OCI-LY7 (cell line): Measurements from ENCODE around the gene AKR1A1. TPM values are rescaled to one million over a fixed set of nuclear protein-coding genes. Genes with fewer than 3 reads are reported as not detected.

Experiments used
- BruUV-seq: library from RNA; stranded (reverse); fragments of 400-500 nt; replicated peaks from 2 replicates; lab custom pipeline; 2021; lab: Mats Ljungman, UMichigan
- CTCF ChIA-PET: fragments of 300-600 bp; sonication (Branson Sonifier 250); formaldehyde crosslinking; loops from one replicate; lab custom pipeline; 2022; ENCODE audit warnings: antibody characterized with exemption; ENCODE audit not compliant: unreplicated experiment; lab: Charles Lee
- POLR2A ChIA-PET: fragments of 300-600 bp; sonication (Branson Sonifier 250); formaldehyde crosslinking; loops from one replicate; lab custom pipeline; 2022; ENCODE audit warnings: antibody characterized with exemption; lab: Charles Lee
- DNase-seq: peaks from one replicate; pipeline ENCODE4 v3.0.0-alpha.2; 2015; ENCODE audit warnings: low spot score
- H2AFZ ChIP-seq: fragments of 200-600 bp; sonication (generic), shearing (Covaris generic); 2 replicates; pipeline ENCODE4 v1.6.1; 2014; ENCODE audit warnings: mild to moderate bottlenecking, antibody characterized with exemption, low read length, moderate library complexity
- H3K27ac ChIP-seq: fragments of 200-600 bp; sonication (generic); 2 replicates; pipeline ENCODE4 v1.5.1; 2014; ENCODE audit warnings: mixed run types, low read depth, mild to moderate bottlenecking, moderate library complexity, low read length, inconsistent platforms; ENCODE audit not compliant: poor library complexity, severe bottlenecking
- H3K36me3 ChIP-seq: fragments of 200-600 bp; sonication (generic); 2 replicates; pipeline ENCODE4 v1.6.1; 2014; ENCODE audit warnings: mild to moderate bottlenecking, antibody characterized with exemption, low read length, moderate library complexity, mixed read lengths; ENCODE audit not compliant: insufficient read depth
- H3K4me1 ChIP-seq: fragments of 200-600 bp; sonication (generic); 2 replicates; pipeline ENCODE4 v1.5.1; 2014; ENCODE audit warnings: mild to moderate bottlenecking, low read length; ENCODE audit not compliant: insufficient read depth, poor library complexity, severe bottlenecking
- H3K4me2 ChIP-seq: fragments of 200-600 bp; sonication (generic); 2 replicates; pipeline ENCODE4 v1.6.1; 2014; ENCODE audit warnings: mild to moderate bottlenecking, low read length
- H3K4me3 ChIP-seq: fragments of 200-600 bp; sonication (generic); 2 replicates; pipeline ENCODE4 v1.5.1; 2014; ENCODE audit warnings: mild to moderate bottlenecking, low read depth, low read length; ENCODE audit not compliant: poor library complexity, severe bottlenecking
- H3K79me2 ChIP-seq: fragments of 200-600 bp; sonication (generic); 2 replicates; pipeline ENCODE4 v1.6.1; 2016; ENCODE audit warnings: low read depth, mild to moderate bottlenecking, low read length, moderate library complexity, mixed read lengths; ENCODE audit not compliant: insufficient read depth
- H3K9me2 ChIP-seq: fragments of 200-600 bp; sonication (generic); 2 replicates; pipeline ENCODE4 v1.6.1; 2016; ENCODE audit warnings: mild to moderate bottlenecking, low read length, mixed read lengths; ENCODE audit not compliant: insufficient read depth
- H3K9me3 ChIP-seq: fragments of 200-600 bp; sonication (generic); 2 replicates; pipeline ENCODE4 v1.6.1; 2014; ENCODE audit warnings: mild to moderate bottlenecking, mixed run types, low read length, mixed read lengths
- H4K20me1 ChIP-seq: fragments of 200-600 bp; sonication (generic); 2 replicates; pipeline ENCODE4 v1.6.1; 2014; ENCODE audit warnings: mild to moderate bottlenecking, antibody characterized with exemption, low read length, moderate library complexity, mixed read lengths; ENCODE audit not compliant: insufficient read depth
- CTCF ChIP-seq: fragments of 200-600 bp; sonication (generic); conservative IDR thresholded peaks from 2 replicates; pipeline ENCODE4 v1.5.1; 2014; ENCODE audit warnings: mild to moderate bottlenecking, antibody characterized with exemption, low read length, moderate library complexity, mixed read lengths
- EZH2phosphoT487 ChIP-seq: fragments of 200-600 bp; sonication (generic); IDR thresholded peaks from 2 replicates; pipeline ENCODE4 v1.6.1; 2018; ENCODE audit warnings: low read depth, borderline replicate concordance, mild to moderate bottlenecking, mixed run types, antibody characterized with exemption, low read length, moderate library complexity, mixed read lengths
- intact Hi-C: fragments of 100-400 bp; cut with micrococcal nuclease; formaldehyde crosslinking; loops from one replicate; pipeline ENCODE4 v1.10.0; 2022; ENCODE audit not compliant: unreplicated experiment
- total RNA-seq, 2 experiments: library from RNA; depleted of rRNA in 1 of 2; stranded (reverse); fragments of >200 nt in 1 of 2; shearing (Covaris generic) in 1 of 2; gene quantifications; 2 replicates each; pipeline ENCODE4 v1.2.3, GENCODE V29; 2014 to 2022

Gene AKR1A1
- total RNA-seq, 2 experiments from 2014 or later = 141 to 142 TPM

GRCh38 chr1:45543581-45544417 is 6.8 kb upstream of the AKR1A1 start:
- H2AFZ ChIP-seq = peak overlapping the region; percentile 83; the same call in 1 of the 2 replicates
- TF ChIP-seq CTCF (no peak), EZH2phosphoT487 (no peak)
- H3K4me2 ChIP-seq = peak overlapping the region; percentile 69
- ChIA-PET POLR2A (interaction anchor here (0.6 to 3.6 kb wide), 11 partner anchors 9 to 819 kb away, joined by 3 to 41 read pairs (median 4); partner anchors contain the start of gene PRDX1), CTCF (interaction anchor here (0.6 to 0.7 kb wide), 2 partner anchors 204 to 266 kb away, joined by 3 to 5 read pairs; partner anchors contain the start of genes MUTYH and TOE1)
- intact Hi-C loops = no loop called here
- no peaks in the 10 kb centered on the region for H4K20me1 ChIP-seq
- H3K9me3 ChIP-seq = no peaks in the 10 kb centered on the region
- H3K27ac ChIP-seq = peak overlapping the region; percentile 51
- no peaks in the 10 kb centered on the region for H3K79me2 ChIP-seq
- no TSS peak for BruUV-seq
- no peaks in the 10 kb centered on the region for H3K9me2 ChIP-seq
- peak overlapping the region; percentile 12 for H3K4me3 ChIP-seq
- peak; percentile 46 for DNase-seq
- peaks cover 25% of the 10 kb centered on the region for H3K4me1 ChIP-seq
- no peaks in the 10 kb centered on the region for H3K36me3 ChIP-seq

DNA sequence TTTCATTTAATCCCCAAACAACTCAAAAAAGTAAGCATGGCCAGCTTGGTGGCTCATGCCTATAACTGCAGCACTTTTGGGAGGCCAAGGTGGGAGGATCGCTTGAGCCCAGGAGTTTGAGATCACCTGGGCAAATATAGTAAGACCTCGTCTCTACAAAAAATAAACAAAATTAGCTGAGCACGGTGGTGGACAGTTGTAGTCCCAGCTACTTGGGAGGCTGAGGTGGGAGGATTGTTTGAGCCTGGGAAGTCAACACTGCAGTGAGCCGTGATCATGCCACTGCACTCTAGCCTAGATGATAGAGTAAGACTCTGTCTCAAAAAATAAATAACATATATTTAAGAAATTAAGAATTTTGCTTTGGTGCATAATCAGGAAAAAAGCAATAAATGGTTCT is 6.1 kb upstream of the AKR1A1 start:
- H3K36me3 ChIP-seq = no peaks in the 10 kb centered on the region
- ChIA-PET CTCF (interaction anchor here (0.6 to 0.7 kb wide), 2 partner anchors 204 to 266 kb away, joined by 3 to 5 read pairs; partner anchors contain the start of genes MUTYH and TOE1), POLR2A (interaction anchor here (0.6 to 3.6 kb wide), 8 partner anchors 9 to 153 kb away, joined by 3 to 41 read pairs (median 5); partner anchors contain the start of gene PRDX1)
- intact Hi-C loops = no loop called here
- H2AFZ ChIP-seq = peak overlapping the region; percentile 83; the same call in 1 of the 2 replicates
- no peaks in the 10 kb centered on the region for H3K79me2 ChIP-seq
- peaks cover 25% of the 10 kb centered on the region for H3K4me1 ChIP-seq
- TF ChIP-seq CTCF (no peak), EZH2phosphoT487 (no peak)
- no peak overlapping the region for H3K4me3 ChIP-seq
- H3K4me2 ChIP-seq = peak overlapping the region; percentile 69; the same call in 1 of the 2 replicates
- no peak for DNase-seq
- no peaks in the 10 kb centered on the region for H4K20me1 ChIP-seq
- no peaks in the 10 kb centered on the region for H3K9me3 ChIP-seq
- no peak overlapping the region for H3K27ac ChIP-seq
- no TSS peak for BruUV-seq
- H3K9me2 ChIP-seq = no peaks in the 10 kb centered on the region
